Esophagus muscularis mucosa (tissue), 4 donors: ENCODE results near the gene NRP1. TPM values are rescaled to one million over a fixed set of nuclear protein-coding genes. Genes with fewer than 3 reads are reported as not detected.

ENCODE experiments used
- DNase-seq: peaks from one replicate; pipeline ENCODE4 v3.0.0-alpha.2; 2017; ENCODE audit errors: extremely low spot score
- H3K27ac ChIP-seq, 4 donors: fragments of 200-600 bp; sonication (generic); replicated peaks in 1 of 4; 1 replicate in 3 of 4; 2 replicates in 1 of 4; pipeline ENCODE4 v1.5.1; 2016 to 2019; ENCODE audit warnings: mild to moderate bottlenecking in 1 of 4
- H3K27me3 ChIP-seq, 4 donors: fragments of 200-600 bp; sonication (generic); one replicate each; pipeline versions ENCODE4 v1.5.1 to v1.6.0; 2016 to 2019
- H3K36me3 ChIP-seq, 4 donors: fragments of 200-600 bp; sonication (generic); one replicate each; pipeline ENCODE4 v1.5.1; 2016 to 2019
- H3K4me1 ChIP-seq, 4 donors: fragments of 200-600 bp; sonication (generic); one replicate each; pipeline ENCODE4 v1.5.1; 2016 to 2019
- H3K4me3 ChIP-seq, 4 donors: fragments of 200-600 bp; sonication (generic); 1 replicate in 2 of 4; 2 replicates in 2 of 4; pipeline ENCODE4 v1.5.1; 2016 to 2019; ENCODE audit warnings: mild to moderate bottlenecking in 4 of 4, moderate library complexity in 1 of 4
- H3K9me3 ChIP-seq, 4 donors: fragments of 200-600 bp; sonication (generic); 1 replicate in 3 of 4; 2 replicates in 1 of 4; pipeline ENCODE4 v1.5.1; 2016 to 2019
- EP300 ChIP-seq: sonication (generic); formaldehyde crosslinking; IDR thresholded peaks from one replicate; pipeline ENCODE4 v1.6.1; 2017; ENCODE audit warnings: antibody characterized with exemption
- POLR2A ChIP-seq: fragments of 450-650 bp; IDR thresholded peaks from one replicate; pipeline ENCODE4 v1.6.1; 2017; ENCODE audit warnings: antibody characterized with exemption, moderate library complexity, mild to moderate bottlenecking, low read depth
- POLR2AphosphoS5 ChIP-seq, 2 donors: sonication (generic); formaldehyde crosslinking; IDR thresholded peaks; one replicate each; pipeline ENCODE4 v1.6.1; 2017; ENCODE audit warnings: antibody characterized with exemption in 2 of 2
- WGBS: methylation state at CpG from one replicate; pipeline ENCODE4 v1.1.5; 2018; 5-methylcytosine and 5-hydroxymethylcytosine counted together
- intact Hi-C: fragments of 100-400 bp; cut with DNase I; formaldehyde crosslinking; loops from one replicate; pipeline ENCODE4 v1.15.1; 2023
- total RNA-seq, 4 donors: library from RNA; depleted of rRNA; stranded (reverse); fragments of >200 nt; gene quantifications; one replicate each; pipeline versions ENCODE4 v1.1.0 to v1.2.1, GENCODE V29; 2016
- TF ChIP-seq, protein P1 (sequence below), 3 experiments: fragments of 200-600 bp in 2 of 3; fragments of 450-650 bp in 1 of 3; sonication (generic) in 2 of 3; IDR thresholded peaks; one replicate each; pipeline ENCODE4 v1.5.1; 2017 to 2019; ENCODE audit warnings: antibody characterized with exemption in 3 of 3, mild to moderate bottlenecking in 2 of 3, moderate library complexity in 1 of 3

NRP1 gene
- total RNA-seq, 4 donors from 2014 or later = 36.5 to 64.4 (median 54.1) TPM

DNA sequence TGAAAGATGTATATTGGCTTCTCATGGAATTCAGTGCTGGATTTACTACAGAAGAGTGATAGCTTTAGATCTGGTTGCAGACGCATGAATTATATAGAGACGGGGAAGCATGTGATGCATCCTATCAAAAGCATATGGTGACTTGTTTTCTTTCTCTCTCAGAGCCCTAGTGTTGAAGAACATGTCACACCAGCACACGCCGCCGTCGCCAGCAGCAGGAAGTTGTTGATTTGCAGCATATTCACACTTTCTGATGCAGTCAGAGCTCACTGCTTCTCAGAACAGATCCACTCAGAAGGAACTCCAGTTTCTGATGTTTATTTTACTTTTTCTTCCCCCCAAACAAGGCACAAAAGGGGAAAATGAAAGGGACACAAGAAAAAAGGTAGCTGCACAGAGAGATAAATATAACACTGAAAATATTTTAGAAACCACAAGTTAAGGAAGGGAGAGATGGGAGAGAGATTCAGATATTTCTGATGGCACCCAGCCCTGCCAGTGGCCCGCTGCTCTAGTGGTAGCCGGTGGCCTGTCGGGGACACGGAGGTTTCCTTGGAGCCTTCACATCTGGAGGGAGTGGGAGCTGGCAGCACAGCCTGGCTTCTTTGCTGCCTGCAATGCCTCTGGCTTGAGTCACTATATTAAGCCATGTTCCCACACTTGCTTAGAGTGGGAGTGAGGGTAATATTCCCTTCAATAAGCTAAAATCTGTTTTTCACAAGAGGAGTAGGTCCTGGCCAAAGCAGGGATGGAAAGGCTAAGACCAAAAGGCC is 123.2 kb downstream of the NRP1 start:
- H3K36me3 ChIP-seq = peaks cover 12 to 76% (median 56%) of the 10 kb centered on the region in 4 donors
- H3K9me3 ChIP-seq = no peaks in the 10 kb centered on the region
- no peak for TF ChIP-seq POLR2AphosphoS5 (IDR thresholded peaks at IDR 0.05)
- TF ChIP-seq POLR2A = no peak
- no peak for TF ChIP-seq EP300
- TF ChIP-seq, protein P1, sequence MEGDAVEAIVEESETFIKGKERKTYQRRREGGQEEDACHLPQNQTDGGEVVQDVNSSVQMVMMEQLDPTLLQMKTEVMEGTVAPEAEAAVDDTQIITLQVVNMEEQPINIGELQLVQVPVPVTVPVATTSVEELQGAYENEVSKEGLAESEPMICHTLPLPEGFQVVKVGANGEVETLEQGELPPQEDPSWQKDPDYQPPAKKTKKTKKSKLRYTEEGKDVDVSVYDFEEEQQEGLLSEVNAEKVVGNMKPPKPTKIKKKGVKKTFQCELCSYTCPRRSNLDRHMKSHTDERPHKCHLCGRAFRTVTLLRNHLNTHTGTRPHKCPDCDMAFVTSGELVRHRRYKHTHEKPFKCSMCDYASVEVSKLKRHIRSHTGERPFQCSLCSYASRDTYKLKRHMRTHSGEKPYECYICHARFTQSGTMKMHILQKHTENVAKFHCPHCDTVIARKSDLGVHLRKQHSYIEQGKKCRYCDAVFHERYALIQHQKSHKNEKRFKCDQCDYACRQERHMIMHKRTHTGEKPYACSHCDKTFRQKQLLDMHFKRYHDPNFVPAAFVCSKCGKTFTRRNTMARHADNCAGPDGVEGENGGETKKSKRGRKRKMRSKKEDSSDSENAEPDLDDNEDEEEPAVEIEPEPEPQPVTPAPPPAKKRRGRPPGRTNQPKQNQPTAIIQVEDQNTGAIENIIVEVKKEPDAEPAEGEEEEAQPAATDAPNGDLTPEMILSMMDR (IDR thresholded peaks at IDR 0.05) = no peak
- WGBS = 60% methylated on average over 10 of the region's 10 CpGs
- no peak for DNase-seq
- H3K4me1 ChIP-seq = peaks cover 12 to 23% (median 17%) of the 10 kb centered on the region in 4 donors
- intact Hi-C loops = no loop called here
- H3K4me3 ChIP-seq = no peak overlapping the region
- peak overlapping the region; percentile 0 to 33 (median 26) for H3K27ac ChIP-seq
- no peaks in the 10 kb centered on the region for H3K27me3 ChIP-seq

DNA sequence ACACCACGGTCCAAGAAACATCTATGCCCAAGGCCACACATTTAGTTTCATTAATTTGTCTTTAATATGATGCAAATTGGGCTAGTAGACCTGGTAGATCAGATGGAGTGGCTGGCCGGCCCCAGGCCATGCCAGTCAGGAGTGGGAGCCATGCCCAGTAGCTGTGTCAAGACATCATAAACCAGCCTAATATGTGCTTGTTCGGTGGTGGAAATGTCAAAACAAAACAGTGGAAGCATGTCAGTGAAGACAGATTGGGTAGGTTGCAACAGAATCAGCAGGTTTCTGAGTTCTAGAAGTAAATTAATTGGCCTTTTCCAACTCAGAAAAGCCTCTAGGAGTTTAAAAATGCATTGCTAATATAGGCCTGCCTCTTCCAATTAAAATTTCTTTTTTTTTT is 124.7 kb downstream of the NRP1 start:
- H3K9me3 ChIP-seq = no peaks in the 10 kb centered on the region
- WGBS = 78% methylated on average over 3 of the region's 3 CpGs
- H3K4me3 ChIP-seq = no peak overlapping the region
- DNase-seq = no peak
- H3K36me3 ChIP-seq = peaks cover 12 to 89% (median 66%) of the 10 kb centered on the region in 4 donors
- H3K27ac ChIP-seq = no peak overlapping the region
- H3K4me1 ChIP-seq = peaks cover 6 to 17% (median 13%) of the 10 kb centered on the region in 4 donors
- no peaks in the 10 kb centered on the region for H3K27me3 ChIP-seq
- TF ChIP-seq POLR2AphosphoS5 (IDR thresholded peaks at IDR 0.05) (no peak), POLR2A (no peak), EP300 (no peak)
- TF ChIP-seq, protein P1 (IDR thresholded peaks at IDR 0.05) = no peak
- intact Hi-C loops = no loop called here

DNA sequence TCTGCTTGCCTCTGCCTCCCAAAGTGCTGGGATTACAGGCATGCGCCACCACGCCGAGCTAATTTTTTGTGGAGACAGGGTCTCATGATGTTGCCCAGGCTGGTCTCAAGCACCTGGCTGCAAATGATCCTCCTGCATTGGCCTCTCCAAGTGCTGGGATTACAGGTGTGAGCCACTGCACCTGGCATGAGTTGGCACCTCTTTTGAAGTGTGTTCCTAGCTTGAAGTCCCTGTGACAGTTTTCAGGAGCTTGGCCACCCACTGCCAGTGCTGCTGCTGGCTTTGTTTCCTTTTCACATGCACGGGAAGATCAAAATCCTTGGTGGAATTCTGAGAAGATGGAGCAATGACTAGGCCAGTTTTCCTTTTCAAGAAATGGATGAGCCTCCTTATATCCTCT is 126.3 kb downstream of the NRP1 start:
- intact Hi-C loops = no loop called here
- Histone ChIP-seq H3K9me3 (no peaks in the 10 kb centered on the region), H3K4me1 (peaks cover 6 to 17% (median 13%) of the 10 kb centered on the region in 4 donors), H3K36me3 (peaks cover 12 to 79% (median 54%) of the 10 kb centered on the region in 4 donors), H3K27me3 (no peaks in the 10 kb centered on the region), H3K27ac (no peak overlapping the region), H3K4me3 (no peak overlapping the region)
- WGBS = 92% methylated on average over 4 of the region's 4 CpGs
- TF ChIP-seq POLR2AphosphoS5 (IDR thresholded peaks at IDR 0.05) (no peak), POLR2A (no peak), EP300 (no peak)
- TF ChIP-seq, protein P1 (IDR thresholded peaks at IDR 0.05) = no peak
- DNase-seq = no peak

DNA sequence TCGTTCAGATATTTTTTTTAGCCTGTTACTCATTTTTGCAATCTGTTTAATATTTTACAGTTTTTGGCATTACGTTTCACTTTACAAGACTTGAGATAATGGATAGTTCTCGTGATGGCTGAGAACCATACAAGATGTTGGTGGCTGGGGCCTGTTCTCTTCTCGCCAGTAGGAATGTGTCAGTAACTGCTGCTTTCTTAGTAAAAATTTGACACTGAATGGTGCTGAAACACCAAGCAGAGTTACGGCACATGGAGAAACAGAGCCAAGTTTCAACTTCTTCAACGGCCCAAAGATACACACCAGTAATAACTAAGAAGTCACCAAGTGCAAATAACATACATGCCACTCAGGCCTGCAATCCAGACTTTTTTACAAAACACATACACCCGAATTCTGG is 130.4 kb downstream of the NRP1 start:
- 83% methylated on average over 7 of the region's 7 CpGs for WGBS

More for the DNA sequence above, 130.4 kb downstream of the NRP1 start:
- intact Hi-C loops = no loop called here
- Histone ChIP-seq H3K27me3 (no peaks in the 10 kb centered on the region), H3K4me1 (peaks cover 0 to 8% (median 0%) of the 10 kb centered on the region in 4 donors), H3K4me3 (no peak overlapping the region), H3K36me3 (peaks cover 10 to 83% (median 61%) of the 10 kb centered on the region in 4 donors), H3K9me3 (no peaks in the 10 kb centered on the region), H3K27ac (no peak overlapping the region)
- DNase-seq = no peak
- TF ChIP-seq POLR2AphosphoS5 (IDR thresholded peaks at IDR 0.05) = no peak
- TF ChIP-seq POLR2A = no peak
- no peak for TF ChIP-seq EP300
- TF ChIP-seq, protein P1 (IDR thresholded peaks at IDR 0.05) = no peak
